Measurements from ENCODE around the gene LDHA.

The LDHA gene

GRCh38 chr11:18455686-18456372 is 61.5 kb downstream of the LDHA start, which contains the start of gene LDHAL6A:
LDHAL6A (plus strand) TSS chr11:18455856; CDS start chr11:18456681, 825 bp downstream.
- H3K27ac ChIP-seq = no peak within 1 kb of the TSS
- TF ChIP-seq, protein P1, sequence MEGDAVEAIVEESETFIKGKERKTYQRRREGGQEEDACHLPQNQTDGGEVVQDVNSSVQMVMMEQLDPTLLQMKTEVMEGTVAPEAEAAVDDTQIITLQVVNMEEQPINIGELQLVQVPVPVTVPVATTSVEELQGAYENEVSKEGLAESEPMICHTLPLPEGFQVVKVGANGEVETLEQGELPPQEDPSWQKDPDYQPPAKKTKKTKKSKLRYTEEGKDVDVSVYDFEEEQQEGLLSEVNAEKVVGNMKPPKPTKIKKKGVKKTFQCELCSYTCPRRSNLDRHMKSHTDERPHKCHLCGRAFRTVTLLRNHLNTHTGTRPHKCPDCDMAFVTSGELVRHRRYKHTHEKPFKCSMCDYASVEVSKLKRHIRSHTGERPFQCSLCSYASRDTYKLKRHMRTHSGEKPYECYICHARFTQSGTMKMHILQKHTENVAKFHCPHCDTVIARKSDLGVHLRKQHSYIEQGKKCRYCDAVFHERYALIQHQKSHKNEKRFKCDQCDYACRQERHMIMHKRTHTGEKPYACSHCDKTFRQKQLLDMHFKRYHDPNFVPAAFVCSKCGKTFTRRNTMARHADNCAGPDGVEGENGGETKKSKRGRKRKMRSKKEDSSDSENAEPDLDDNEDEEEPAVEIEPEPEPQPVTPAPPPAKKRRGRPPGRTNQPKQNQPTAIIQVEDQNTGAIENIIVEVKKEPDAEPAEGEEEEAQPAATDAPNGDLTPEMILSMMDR (conservative IDR thresholded peaks at IDR 0.05; ENCODE audit: low read depth) = no peak
- CTCF ChIA-PET = no interaction called here
- no peak for DNase-seq (ENCODE audit: low spot score)
- POLR2A ChIA-PET (ENCODE audit: low non-redundant PET) = no interaction called here

DNA sequence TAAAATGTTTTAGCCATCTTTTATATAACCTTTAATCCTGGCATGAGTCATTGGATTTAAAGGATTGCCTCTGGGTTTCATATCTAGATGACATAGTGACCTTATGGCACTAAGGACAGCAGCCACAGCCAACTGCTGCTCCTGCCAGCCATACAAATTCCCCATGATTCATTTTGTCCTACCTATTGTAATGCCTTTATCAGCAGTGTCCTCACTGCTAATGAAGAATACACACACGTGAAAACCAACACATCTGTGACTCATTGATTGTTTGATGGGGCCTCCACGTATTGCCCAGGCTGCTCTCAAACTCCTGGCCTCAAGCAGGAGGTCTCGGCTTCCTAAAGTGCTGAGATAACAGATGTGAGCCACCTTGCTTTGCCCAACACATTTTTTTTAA is 63.1 kb downstream of the LDHA start:
- DNase-seq (ENCODE audit: low spot score) = peak; percentile 11
- POLR2A ChIA-PET (ENCODE audit: low non-redundant PET) = no interaction called here
- no peak overlapping the region for H3K27ac ChIP-seq
- TF ChIP-seq, protein P1 (conservative IDR thresholded peaks at IDR 0.05; ENCODE audit: low read depth) = no peak
- CTCF ChIA-PET = no interaction called here

All from RWPE1 (cell line).